HG03354 (cell line): ENCODE data around the gene NR6A1.

Experiments used
- ATAC-seq: cut with Tn5 transposase; IDR thresholded peaks from one replicate; pipeline ENCODE4 v1.9.1; 2021; ENCODE audit warnings: mild to moderate bottlenecking; ENCODE audit not compliant: unreplicated experiment, poor library complexity, severe bottlenecking

NR6A1 gene

GRCh38 chr9:124557895-124558294, 213.2 kb downstream of the NR6A1 start:
- no peak for ATAC-seq

GRCh38 chr9:124555043-124555442, 216.1 kb downstream of the NR6A1 start:
- ATAC-seq = no peak

DNA sequence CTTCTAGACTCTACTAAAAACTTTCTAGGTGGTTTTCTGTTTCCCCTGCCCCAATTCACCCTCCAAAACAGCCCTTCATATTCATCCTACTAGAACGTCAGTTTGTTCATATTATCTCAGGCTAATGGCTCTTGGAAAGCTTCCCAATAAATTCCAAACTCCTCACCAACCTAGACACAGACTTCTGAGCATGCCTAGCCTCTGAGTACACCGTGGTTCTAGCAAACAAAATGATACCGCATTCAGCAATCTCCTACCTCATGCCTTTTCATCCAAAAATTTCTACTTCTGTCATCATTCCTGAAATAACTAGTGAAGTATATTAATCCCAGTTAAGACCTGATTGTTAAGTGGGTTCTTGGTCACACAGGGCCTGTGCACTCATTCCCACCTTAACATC, 217.4 kb downstream of the NR6A1 start:
- ATAC-seq = no peak

GRCh38 chr9:124552273-124552605, 218.9 kb downstream of the NR6A1 start:
- ATAC-seq = no peak

DNA sequence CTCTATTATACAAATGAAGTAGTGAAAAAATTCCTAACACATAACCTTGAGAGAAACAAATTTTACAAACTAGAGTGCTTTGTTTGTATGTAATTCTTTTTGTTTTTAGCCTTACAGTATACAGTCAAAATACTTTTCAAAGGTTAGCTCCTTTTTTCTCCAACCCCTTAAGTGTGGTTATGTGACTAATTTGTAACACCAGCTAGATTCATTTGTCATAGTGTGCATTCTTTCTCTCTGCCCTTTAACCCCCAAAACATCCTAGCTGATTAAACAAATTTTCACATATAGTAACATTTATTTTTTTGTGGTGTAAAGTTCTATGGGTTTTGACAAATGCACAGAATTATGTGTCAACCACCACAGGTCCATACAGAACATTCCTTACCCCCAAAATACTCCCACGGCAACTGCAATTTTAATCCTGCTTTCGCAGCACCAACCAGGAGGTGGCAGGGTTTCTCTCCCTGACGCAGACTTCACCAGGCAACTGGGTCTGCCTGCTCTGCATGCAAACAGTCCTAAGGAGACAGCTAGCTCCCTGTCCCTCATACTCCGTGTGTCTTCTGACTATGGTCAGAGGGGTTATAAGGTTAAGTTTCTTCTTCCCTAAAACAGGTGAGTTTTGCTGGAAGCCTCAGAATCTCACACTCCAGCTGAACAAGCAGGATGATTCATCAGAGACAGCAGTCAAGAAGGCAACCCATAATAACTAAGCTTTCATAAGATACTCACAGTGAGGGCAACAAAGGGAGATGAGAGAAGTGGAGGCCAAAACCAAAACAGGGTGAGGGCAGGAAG, 219.4 kb downstream of the NR6A1 start:
- no peak for ATAC-seq

- no peak for ATAC-seq
These were observed 221.0 kb downstream of the NR6A1 start for GRCh38 chr9:124550072-124550471.

DNA sequence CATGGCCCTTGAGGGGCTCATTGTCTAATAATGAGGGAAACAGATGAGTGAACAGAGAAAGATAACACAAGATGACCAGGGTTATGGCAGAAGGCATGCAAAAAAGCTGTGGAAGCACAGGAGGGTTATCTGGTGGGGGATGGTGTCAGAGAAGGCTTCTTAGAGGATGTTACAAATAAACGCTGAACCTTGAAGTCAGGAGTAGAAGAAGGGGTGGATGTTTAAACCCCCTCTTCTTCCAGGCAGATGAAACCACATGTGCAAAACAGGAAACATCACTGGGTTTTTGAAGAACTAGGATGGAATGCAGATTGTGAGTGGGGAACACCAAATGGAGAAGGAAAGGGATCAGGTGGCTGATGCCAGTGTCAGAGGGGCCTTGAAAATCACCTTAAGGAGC, 222.1 kb downstream of the NR6A1 start:
- no peak for ATAC-seq

DNA sequence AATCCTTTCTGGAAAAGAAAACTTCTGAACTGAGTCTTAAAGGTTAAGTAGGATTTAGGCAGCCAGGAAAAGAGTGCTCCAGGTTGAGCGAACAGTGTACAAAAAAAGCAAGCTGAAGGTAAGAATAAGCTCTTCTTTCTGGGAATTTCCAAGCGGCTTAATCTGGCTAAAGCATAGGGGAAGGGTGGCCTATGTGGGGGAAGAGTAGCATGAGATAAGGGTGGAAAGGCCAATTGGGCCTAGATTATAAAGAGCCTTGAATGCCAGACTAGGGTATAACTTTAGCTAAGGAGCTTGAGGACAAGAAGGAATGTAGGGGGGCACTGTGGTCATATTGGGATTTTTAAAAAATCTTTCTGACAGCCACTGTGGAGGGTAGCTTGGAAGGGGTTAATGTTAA, 226.6 kb downstream of the NR6A1 start:
- ATAC-seq = no peak

DNA sequence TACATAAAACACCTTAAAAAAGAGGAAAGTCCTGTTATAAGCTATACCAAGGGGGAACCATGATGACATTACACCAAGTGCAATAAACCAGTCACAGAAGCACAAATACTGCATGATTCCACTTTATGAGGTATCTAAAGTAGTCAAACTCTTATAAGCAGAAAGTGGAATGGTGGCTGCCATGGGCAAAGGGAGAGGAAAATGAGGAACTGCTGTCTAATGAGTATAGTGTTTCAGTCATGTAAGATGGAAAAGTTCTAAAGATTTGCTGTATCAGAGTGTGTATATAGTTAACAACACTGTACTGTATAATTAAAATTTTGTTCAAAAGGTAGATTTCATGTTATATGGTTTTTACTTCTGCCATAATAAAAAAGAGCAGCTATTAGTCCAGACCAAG, 229.3 kb downstream of the NR6A1 start:
- ATAC-seq = no peak

DNA sequence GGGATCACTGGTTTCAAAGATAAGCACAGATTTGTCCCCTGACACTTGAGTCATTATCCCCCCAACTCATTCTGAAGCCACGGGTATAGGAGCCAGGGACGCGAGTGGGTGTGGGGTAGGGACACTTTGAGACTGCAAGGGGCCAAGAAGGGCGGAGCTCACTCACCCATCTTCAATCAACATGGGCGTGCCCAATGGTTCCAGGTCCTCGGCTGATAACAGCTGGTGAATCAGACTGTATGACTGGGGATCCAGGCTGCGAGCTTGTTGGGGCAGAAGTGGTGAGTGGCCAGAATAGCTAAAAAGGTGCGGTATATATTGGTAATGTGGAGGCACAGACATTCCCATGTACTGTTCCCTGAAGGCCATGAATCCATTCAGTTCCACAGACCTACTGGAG, 233.2 kb downstream of the NR6A1 start:
- no peak for ATAC-seq

DNA sequence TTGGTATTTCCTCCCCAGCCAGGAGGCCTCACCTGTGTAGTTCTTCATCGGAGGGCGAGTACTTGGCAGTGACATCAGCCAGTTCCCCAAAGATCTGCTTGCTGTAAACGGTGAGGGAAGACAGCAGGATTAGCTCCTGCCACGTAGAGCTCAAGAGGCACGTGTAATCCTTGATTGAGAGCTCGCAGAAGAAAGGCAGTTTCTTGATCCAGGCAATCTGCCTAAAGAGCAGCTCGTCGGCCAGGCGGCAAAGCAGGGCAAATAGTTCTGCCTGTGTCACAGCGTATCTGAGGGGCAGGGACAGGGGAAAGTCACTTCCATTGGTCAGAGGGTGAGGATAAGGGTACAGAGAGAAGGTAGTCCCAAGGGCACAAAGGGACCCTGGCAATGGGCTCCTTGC, 235.3 kb downstream of the NR6A1 start:
- no peak for ATAC-seq

DNA sequence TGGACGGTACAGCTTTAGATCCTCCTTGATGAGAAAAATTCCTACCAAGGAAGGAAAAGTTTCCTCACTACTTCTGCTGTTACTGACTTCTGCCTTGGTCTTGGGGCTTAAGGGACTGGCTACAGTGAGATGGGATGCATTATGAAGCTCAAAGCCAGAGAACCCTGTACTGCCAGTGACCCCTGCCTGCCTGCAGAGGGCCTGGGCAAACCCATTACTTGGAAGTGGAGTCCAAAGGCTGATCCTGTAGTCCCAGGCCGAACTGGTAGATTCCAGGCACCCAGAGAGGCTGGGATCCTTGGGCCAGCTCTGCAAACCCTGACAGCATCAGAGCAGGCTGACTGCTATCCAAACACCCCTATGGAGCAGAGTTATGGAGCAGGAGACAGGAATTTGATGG, 238.2 kb downstream of the NR6A1 start:
- ATAC-seq = no peak

DNA sequence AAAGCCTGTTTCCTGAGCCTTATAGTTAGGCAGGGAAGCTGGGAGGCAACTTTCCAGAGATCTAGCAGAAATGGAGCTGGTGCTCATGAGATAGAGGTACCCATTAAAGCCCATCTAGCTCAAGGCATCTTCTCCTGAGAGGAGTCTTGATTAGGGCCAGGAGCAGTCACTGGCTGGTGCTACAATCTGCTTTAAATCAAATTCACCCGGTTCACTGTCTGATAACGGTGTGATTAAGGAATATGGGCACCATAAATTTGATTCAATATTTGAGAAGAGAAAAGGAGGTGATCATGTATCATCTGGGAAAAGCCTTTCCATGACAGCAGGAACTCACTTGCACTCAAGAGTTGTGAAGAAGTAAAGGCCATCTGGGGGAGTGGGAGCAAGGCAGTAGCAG, 240.0 kb downstream of the NR6A1 start:
- no peak for ATAC-seq

- ATAC-seq = no peak
These were observed 240.9 kb downstream of the NR6A1 start for GRCh38 chr9:124530246-124530645.

GRCh38 chr9:124527781-124528180, 243.3 kb downstream of the NR6A1 start:
- ATAC-seq = no peak

DNA sequence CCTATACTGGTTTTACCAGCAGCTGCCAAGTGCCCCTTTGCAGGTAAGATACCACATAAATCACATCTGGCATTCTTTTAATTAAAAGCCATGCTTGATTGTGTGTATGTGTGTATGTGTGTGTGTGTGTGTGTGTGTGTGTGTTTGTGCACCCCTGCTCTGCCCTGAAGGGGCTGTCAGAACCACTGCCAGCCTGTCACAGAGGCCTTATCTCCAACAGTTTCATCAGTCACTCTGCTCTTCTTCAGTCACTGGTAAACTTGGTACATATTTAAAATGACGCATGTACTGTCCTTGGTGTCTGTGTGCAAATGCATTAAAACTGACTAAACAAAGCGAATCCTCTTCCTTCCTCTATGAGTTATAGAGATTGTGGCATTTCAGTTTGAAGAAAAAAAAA, 244.9 kb downstream of the NR6A1 start:
- no peak for ATAC-seq

DNA sequence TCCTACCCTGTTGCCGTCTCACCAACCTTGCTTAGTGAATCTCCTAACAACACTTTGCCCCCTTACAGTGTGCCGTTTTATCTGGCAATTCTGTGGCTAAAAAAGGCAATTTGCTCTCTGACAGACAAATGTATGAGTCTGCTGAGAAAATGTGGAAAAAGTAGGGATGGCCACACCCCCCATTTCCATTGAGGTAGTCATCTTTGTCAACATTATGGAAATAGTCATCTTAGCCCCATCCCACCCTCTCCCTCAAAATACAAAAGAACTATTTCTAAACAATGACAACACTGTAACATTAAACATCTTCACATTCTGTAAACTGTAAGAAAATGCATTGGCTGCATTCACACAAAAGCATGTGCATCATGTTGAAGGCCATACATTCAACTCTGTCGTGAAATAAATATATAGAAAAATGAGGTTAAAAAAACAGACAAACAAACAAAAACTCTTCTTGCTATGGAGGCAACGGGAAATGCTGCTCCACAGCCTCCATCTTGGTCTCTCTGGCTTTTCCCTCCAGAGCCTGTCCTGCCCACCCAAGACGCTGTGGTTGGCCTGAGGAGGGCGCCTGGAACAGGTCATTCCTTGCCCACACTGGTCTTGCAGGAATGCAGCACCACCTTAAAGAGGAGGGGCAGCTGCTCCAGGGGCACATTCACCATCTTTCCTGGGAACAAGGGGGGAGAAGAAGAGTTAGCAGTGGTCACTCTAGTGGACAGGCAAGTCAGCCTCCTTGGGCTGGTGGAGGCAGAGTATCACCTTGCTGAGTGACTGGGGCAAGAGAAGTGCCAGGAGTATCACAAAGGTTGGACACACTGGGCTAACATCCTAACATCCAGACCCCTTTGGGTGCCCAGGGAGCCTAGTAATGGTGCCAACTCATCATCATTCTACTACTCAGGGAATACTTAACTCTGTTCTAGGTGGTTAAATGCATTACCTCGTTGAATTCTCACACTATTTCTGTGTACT, 248.7 kb downstream of the NR6A1 start:
- ATAC-seq = no peak

- ATAC-seq = no peak
These were observed 250.0 kb downstream of the NR6A1 start for GRCh38 chr9:124521142-124521541.

GRCh38 chr9:124520206-124520596, 250.9 kb downstream of the NR6A1 start:
- ATAC-seq = no peak

GRCh38 chr9:124518116-124518515, 253.0 kb downstream of the NR6A1 start:
- no peak for ATAC-seq

GRCh38 chr9:124517600-124517999, 253.5 kb downstream of the NR6A1 start:
- no peak for ATAC-seq
